Measurements from ENCODE around the gene SCLY. TPM values are rescaled to one million over a fixed set of nuclear protein-coding genes. Genes with fewer than 3 reads are reported as not detected.

SCLY gene
- total RNA-seq, 4 donors from 2014 or later = 9.8 to 17.9 (median 13.9) TPM

DNA sequence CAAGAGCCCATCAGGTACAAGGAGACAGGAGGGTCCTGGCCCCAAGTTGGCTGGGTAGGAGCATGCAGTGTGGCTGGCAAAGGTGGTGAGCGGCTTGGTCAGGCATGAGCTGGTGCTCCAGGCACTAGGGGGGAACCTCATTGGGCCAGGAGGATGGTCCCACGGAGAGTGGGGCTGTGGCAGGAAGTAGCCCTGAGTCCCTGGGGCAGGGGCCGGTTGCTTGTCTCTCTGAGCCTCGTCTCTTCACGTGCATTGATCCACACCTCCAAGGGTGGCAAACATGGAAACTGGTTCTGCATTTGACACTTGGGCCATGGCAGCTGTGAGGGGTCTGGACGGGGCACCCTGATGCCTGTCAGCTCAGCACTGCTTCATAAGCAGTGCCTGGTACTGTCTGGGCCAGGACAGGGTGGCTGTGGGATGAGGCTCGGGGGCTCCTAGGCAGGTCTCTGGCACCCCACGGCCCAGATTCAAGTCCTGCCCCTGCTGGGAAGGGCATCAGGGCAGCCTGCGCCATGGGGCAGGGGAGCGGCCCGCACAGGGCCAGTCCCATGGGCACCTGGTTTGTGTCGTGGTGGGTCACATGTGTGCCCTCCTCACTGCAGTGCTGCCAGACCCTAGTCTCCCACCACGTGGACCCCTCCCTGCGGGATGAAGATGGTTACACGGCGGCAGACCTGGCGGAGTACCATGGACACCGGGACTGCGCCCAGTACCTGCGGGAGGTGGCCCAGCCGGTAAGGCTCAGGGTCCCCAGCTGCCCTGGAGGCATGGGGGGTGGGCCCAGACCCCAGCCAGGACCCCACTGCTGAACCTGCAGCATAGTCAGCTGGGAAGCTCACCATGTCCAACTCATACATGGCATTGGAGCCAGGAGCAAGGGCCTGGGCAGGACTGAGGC is 55.7 kb downstream of the SCLY start:
- peaks cover 0 to 13% (median 8%) of the 10 kb centered on the region in 4 donors for H3K9me3 ChIP-seq
- H3K27ac ChIP-seq (replicated peaks in 1 of 4) = no peak overlapping the region
- H3K4me3 ChIP-seq = no peak overlapping the region
- TF ChIP-seq, protein P1, sequence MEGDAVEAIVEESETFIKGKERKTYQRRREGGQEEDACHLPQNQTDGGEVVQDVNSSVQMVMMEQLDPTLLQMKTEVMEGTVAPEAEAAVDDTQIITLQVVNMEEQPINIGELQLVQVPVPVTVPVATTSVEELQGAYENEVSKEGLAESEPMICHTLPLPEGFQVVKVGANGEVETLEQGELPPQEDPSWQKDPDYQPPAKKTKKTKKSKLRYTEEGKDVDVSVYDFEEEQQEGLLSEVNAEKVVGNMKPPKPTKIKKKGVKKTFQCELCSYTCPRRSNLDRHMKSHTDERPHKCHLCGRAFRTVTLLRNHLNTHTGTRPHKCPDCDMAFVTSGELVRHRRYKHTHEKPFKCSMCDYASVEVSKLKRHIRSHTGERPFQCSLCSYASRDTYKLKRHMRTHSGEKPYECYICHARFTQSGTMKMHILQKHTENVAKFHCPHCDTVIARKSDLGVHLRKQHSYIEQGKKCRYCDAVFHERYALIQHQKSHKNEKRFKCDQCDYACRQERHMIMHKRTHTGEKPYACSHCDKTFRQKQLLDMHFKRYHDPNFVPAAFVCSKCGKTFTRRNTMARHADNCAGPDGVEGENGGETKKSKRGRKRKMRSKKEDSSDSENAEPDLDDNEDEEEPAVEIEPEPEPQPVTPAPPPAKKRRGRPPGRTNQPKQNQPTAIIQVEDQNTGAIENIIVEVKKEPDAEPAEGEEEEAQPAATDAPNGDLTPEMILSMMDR (IDR thresholded peaks at IDR 0.05) = no peak
- TF ChIP-seq POLR2AphosphoS5 (IDR thresholded peaks at IDR 0.05) = no peak
- 86% methylated on average over 18 of the region's 21 CpGs for WGBS
- no peaks in the 10 kb centered on the region for H3K36me3 ChIP-seq
- peaks cover 0 to 24% (median 3%) of the 10 kb centered on the region in 4 donors for H3K27me3 ChIP-seq
- peaks cover 0 to 10% (median 2%) of the 10 kb centered on the region in 4 donors for H3K4me1 ChIP-seq
- no peak for DNase-seq (ENCODE audit: extremely low spot score)
- intact Hi-C loops (cut with DNase I) = no loop called here

DNA sequence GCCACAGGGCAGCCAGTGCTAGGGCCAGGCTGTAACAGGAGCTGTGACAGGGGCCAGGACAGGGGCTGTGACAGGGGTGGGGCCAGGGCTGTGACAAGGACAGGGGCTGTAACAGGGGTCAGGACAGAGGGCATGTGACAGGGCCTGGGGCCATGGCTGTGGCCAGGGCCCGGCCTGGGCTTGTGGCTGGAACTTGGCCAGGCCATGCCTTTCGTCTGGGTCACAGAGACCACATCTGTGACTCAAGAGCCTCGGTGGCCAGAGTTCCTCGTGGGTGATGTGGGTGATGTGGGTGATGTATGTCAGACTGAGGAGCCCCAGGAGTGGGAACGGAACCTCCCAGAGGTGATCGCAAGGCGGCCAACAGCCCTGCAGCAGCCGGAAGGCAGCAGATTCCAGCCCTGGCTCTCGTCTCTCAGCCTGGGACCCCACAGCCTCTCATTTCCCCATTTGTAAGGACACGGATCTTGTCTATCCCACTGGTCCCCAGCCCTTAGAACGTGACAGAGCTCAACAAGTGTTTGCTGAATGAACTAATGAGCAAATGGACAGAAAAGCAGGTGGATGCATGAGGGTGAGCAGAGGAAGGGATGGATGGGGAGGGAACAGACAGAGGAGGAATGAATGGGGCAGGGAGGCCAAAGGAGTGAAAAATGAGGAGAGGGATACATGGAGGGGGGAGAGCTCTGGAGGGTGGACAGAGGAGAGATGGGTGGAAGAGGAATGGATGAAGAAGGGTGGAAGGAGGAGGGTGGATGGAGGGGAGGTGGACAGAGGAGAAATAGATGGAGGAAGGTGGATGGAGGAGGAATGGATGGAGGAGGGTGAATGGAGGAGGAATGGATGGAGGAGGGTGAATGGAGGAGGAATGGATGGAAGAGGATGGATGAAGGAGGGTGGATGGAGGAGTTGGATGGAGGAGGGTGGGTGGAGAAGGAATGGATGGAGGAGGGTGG is 56.7 kb downstream of the SCLY start:
- Histone ChIP-seq H3K4me1 (peaks cover 0 to 10% (median 2%) of the 10 kb centered on the region in 4 donors), H3K27me3 (peaks cover 0 to 24% (median 3%) of the 10 kb centered on the region in 4 donors), H3K9me3 (peaks cover 0 to 7% (median 5%) of the 10 kb centered on the region in 4 donors), H3K4me3 (no peak overlapping the region), H3K27ac (replicated peaks in 1 of 4) (no peak overlapping the region), H3K36me3 (no peaks in the 10 kb centered on the region)
- no peak for TF ChIP-seq POLR2A (IDR thresholded peaks at IDR 0.05; ENCODE audit: low read depth)
- 77% methylated on average over 11 of the region's 11 CpGs for WGBS
- intact Hi-C loops (cut with DNase I) = no loop called here
- no peak for DNase-seq (ENCODE audit: extremely low spot score)

DNA sequence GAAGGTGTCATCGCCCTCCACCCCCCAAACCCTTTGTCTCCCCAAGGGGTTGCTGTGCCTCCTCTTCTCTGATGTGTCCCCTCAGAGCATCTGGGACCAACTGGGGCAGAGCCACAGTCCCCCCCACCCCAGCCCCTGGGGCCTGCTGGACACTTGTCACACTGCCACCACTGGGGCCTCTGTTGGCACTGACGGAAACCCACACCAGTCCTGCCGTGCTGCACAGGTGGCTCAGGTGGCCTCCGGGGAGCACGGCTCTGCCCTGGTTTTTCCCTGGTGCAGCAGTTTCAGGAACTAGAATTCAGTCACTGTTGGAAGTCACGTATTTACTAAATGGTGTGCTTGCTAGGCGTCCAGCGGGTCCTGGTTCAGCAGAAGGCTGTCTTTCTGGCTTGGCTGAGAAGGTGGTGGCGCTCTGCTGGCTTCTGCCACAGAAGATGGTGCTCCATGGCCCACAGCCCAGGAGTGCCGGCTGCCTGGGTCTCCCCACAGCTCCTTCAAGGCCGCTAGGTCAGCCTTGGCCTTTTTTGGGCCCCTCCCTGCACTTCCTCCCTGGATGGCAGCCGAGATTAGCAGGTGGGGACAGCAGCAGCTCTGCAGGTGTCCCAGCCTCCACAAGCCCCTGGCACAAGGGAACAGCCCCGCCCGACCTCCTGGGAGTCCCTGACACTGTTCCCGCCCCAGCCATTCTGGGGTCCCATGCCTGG is 59.1 kb downstream of the SCLY start:
- DNase-seq (ENCODE audit: extremely low spot score) = no peak
- 71% methylated on average over 5 of the region's 15 CpGs for WGBS
- H3K4me1 ChIP-seq = peaks cover 0 to 10% (median 2%) of the 10 kb centered on the region in 4 donors
- no peaks in the 10 kb centered on the region for H3K9me3 ChIP-seq
- no peak overlapping the region for H3K27ac ChIP-seq (replicated peaks in 1 of 4)
- no peaks in the 10 kb centered on the region for H3K36me3 ChIP-seq
- no peak for TF ChIP-seq POLR2AphosphoS5 (IDR thresholded peaks at IDR 0.05)
- TF ChIP-seq EP300 (IDR thresholded peaks at IDR 0.05) = no peak
- peaks cover 0 to 24% (median 3%) of the 10 kb centered on the region in 4 donors for H3K27me3 ChIP-seq
- intact Hi-C loops (cut with DNase I) = no loop called here
- no peak overlapping the region for H3K4me3 ChIP-seq

DNA sequence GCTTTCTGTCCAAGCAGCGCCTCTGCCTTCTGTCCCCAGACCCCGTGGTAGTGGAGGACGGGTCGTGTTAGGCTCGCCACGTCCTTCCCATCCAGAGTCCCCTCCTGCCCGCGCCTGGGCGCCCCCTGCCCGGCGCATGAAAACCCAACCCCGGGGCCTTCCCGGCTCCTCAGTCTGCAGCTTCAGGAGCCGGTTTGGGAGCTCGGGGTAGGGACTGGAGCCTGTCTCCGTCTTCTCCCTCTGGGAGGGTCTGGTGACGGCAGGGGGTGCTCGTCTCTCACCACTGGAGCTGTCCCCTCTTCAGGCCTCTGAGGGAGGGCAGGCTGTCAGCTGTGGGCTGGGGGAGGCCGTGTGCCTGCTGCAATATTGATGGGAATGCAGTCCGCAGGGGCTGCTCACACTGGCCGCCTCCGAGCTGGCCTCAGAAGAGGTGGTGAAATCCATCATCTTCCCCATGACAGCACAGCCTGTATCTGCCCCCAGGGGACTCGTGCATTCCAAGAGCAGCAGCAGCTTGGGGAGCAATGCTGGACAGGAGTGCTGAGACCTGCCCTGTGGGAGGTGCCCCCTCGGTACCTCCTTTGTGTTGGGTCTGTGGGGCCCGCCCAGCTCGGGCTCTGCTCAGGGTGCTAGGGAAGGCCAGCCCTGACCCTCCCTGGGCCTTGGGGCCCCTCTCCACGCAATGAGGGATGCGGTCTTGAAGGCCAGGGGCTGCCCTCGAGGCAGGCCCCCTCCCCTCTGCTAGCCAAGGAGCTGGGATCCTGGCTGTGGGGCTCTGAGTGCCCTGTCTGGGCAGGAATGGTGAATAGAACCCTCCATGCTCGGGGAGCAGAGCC is 59.9 kb downstream of the SCLY start:
- H3K4me1 ChIP-seq = peaks cover 0 to 10% (median 2%) of the 10 kb centered on the region in 4 donors
- TF ChIP-seq, protein P1 (IDR thresholded peaks at IDR 0.05) = no peak
- TF ChIP-seq POLR2A (IDR thresholded peaks at IDR 0.05; ENCODE audit: low read depth) = no peak
- no peak for TF ChIP-seq EP300 (IDR thresholded peaks at IDR 0.05)
- TF ChIP-seq POLR2AphosphoS5 (IDR thresholded peaks at IDR 0.05) = no peak
- H3K9me3 ChIP-seq = no peaks in the 10 kb centered on the region
- no peaks in the 10 kb centered on the region for H3K36me3 ChIP-seq
- WGBS = 26% methylated on average over 16 of the region's 30 CpGs
- intact Hi-C loops (cut with DNase I) = no loop called here
- no peak for DNase-seq (ENCODE audit: extremely low spot score)
- no peak overlapping the region for H3K27ac ChIP-seq (replicated peaks in 1 of 4)
- H3K27me3 ChIP-seq = peaks cover 0 to 24% (median 3%) of the 10 kb centered on the region in 4 donors
- H3K4me3 ChIP-seq = no peak overlapping the region

Data from esophagus muscularis mucosa (tissue), 4 donors.